Stomach smooth muscle (tissue), 2 donors: ENCODE measurements around the gene RFTN1.

ENCODE experiments used
- H3K27ac ChIP-seq: one replicate; pipeline ENCODE4 v1.7.0; 2013; ENCODE audit warnings: mild to moderate bottlenecking, low read length, inconsistent platforms
- H3K27me3 ChIP-seq, 2 donors: one replicate each; pipeline ENCODE4 v1.7.0; 2013; ENCODE audit warnings: low read length in 2 of 2; ENCODE audit not compliant: insufficient read depth in 2 of 2, control insufficient read depth in 1 of 2
- H3K36me3 ChIP-seq, 2 donors: one replicate each; pipeline ENCODE4 v1.7.0; 2013; ENCODE audit warnings: low read length in 2 of 2; ENCODE audit not compliant: control insufficient read depth in 2 of 2, insufficient read depth in 2 of 2
- H3K4me1 ChIP-seq: one replicate; pipeline ENCODE4 v1.7.0; 2013; ENCODE audit warnings: low read length; ENCODE audit not compliant: control insufficient read depth, insufficient read depth
- H3K4me3 ChIP-seq, 2 donors: one replicate each; pipeline ENCODE4 v1.7.0; 2013; ENCODE audit warnings: low read length in 2 of 2
- H3K9ac ChIP-seq, 2 donors: one replicate each; pipeline ENCODE4 v1.7.0; 2013; ENCODE audit warnings: low read length in 2 of 2, mild to moderate bottlenecking in 1 of 2
- H3K9me3 ChIP-seq, 2 donors: one replicate each; pipeline ENCODE4 v1.7.0; 2013; ENCODE audit warnings: low read length in 2 of 2; ENCODE audit not compliant: control insufficient read depth in 2 of 2
- donor health status: healthy.
- donor health status: Pancreatic carcinoma.

The RFTN1 gene

GRCh38 chr3:16528106-16528505 is 14.6 kb upstream of the RFTN1 start:
- no peak overlapping the region for H3K27ac ChIP-seq
- no peak overlapping the region for H3K4me3 ChIP-seq
- H3K36me3 ChIP-seq, result no peaks in the 10 kb centered on the region
- H3K4me1 ChIP-seq, result no peaks in the 10 kb centered on the region
- no peak overlapping the region for H3K9ac ChIP-seq
- H3K9me3 ChIP-seq, result no peaks in the 10 kb centered on the region
- no peaks in the 10 kb centered on the region for H3K27me3 ChIP-seq

- H3K27me3 ChIP-seq, result no peaks in the 10 kb centered on the region
- H3K9me3 ChIP-seq, result no peaks in the 10 kb centered on the region
- no peaks in the 10 kb centered on the region for H3K36me3 ChIP-seq
- H3K9ac ChIP-seq, result no peak overlapping the region
- H3K27ac ChIP-seq, result no peak overlapping the region
- no peak overlapping the region for H3K4me3 ChIP-seq
- no peaks in the 10 kb centered on the region for H3K4me1 ChIP-seq
Observed at GRCh38 chr3:16524196-16524595, 10.7 kb upstream of the RFTN1 start.

GRCh38 chr3:16523778-16524177 is 10.3 kb upstream of the RFTN1 start:
- Histone ChIP-seq H3K4me3 (no peak overlapping the region), H3K27ac (no peak overlapping the region), H3K9ac (no peak overlapping the region), H3K36me3 (no peaks in the 10 kb centered on the region), H3K9me3 (no peaks in the 10 kb centered on the region), H3K27me3 (no peaks in the 10 kb centered on the region), H3K4me1 (no peaks in the 10 kb centered on the region)

- Histone ChIP-seq H3K27me3 (peaks cover 0 to 8% of the 10 kb centered on the region in 2 donors), H3K9ac (no peak overlapping the region), H3K9me3 (no peaks in the 10 kb centered on the region), H3K36me3 (no peaks in the 10 kb centered on the region), H3K4me3 (no peak overlapping the region), H3K27ac (no peak overlapping the region), H3K4me1 (no peaks in the 10 kb centered on the region)
Observed at GRCh38 chr3:16522834-16523233, 9.3 kb upstream of the RFTN1 start.

- Histone ChIP-seq H3K4me1 (peaks cover 3% of the 10 kb centered on the region), H3K9ac (no peak overlapping the region), H3K36me3 (no peaks in the 10 kb centered on the region), H3K9me3 (no peaks in the 10 kb centered on the region), H3K27me3 (peaks cover 0 to 8% of the 10 kb centered on the region in 2 donors), H3K4me3 (no peak overlapping the region), H3K27ac (no peak overlapping the region)
Observed at GRCh38 chr3:16520970-16521881, 7.7 kb upstream of the RFTN1 start.

- Histone ChIP-seq H3K4me3 (no peak overlapping the region), H3K9me3 (no peaks in the 10 kb centered on the region), H3K9ac (no peak overlapping the region), H3K36me3 (no peaks in the 10 kb centered on the region), H3K27me3 (peaks cover 0 to 8% of the 10 kb centered on the region in 2 donors), H3K27ac (no peak overlapping the region), H3K4me1 (peaks cover 3% of the 10 kb centered on the region)
Observed at GRCh38 chr3:16520241-16520969, 6.9 kb upstream of the RFTN1 start.

GRCh38 chr3:16516695-16517481 is 3.4 kb upstream of the RFTN1 start:
- H3K9me3 ChIP-seq, result no peaks in the 10 kb centered on the region
- H3K36me3 ChIP-seq, result no peaks in the 10 kb centered on the region
- no peak overlapping the region for H3K4me3 ChIP-seq
- no peak overlapping the region for H3K27ac ChIP-seq
- peaks cover 14% of the 10 kb centered on the region for H3K4me1 ChIP-seq
- H3K9ac ChIP-seq, result no peak overlapping the region
- peaks cover 0 to 8% of the 10 kb centered on the region in 2 donors for H3K27me3 ChIP-seq

- Histone ChIP-seq H3K9ac (no peak overlapping the region), H3K4me1 (peaks cover 16% of the 10 kb centered on the region), H3K27me3 (peaks cover 0 to 8% of the 10 kb centered on the region in 2 donors), H3K9me3 (no peaks in the 10 kb centered on the region), H3K36me3 (no peaks in the 10 kb centered on the region), H3K27ac (no peak overlapping the region), H3K4me3 (no peak overlapping the region)
Observed at GRCh38 chr3:16515885-16516420, 2.5 kb upstream of the RFTN1 start.

GRCh38 chr3:16514755-16515353 is 1.4 kb upstream of the RFTN1 start:
- H3K27ac ChIP-seq, result no peak overlapping the region
- H3K4me1 ChIP-seq, result peaks cover 16% of the 10 kb centered on the region

More at GRCh38 chr3:16514755-16515353, 1.4 kb upstream of the RFTN1 start:
- no peaks in the 10 kb centered on the region for H3K9me3 ChIP-seq
- no peak overlapping the region for H3K9ac ChIP-seq
- H3K27me3 ChIP-seq, result peaks cover 0 to 8% of the 10 kb centered on the region in 2 donors
- no peaks in the 10 kb centered on the region for H3K36me3 ChIP-seq
- no peak overlapping the region for H3K4me3 ChIP-seq
